Astrocyte (in vitro differentiated cells and primary cell): Measurements from ENCODE around the gene DAGLA. TPM values are rescaled to one million over a fixed set of nuclear protein-coding genes. Genes with fewer than 3 reads are reported as not detected.

Experiments used
- DNase-seq: peaks from one replicate; pipeline ENCODE4 v3.0.0-alpha.2; 2010; ENCODE audit warnings: low read depth
- FAIRE-seq: peaks from 2 replicates; lab custom pipeline; 2011; peaks lifted over from hg19 to GRCh38; lab: Jason Lieb, UNC
- H2AFZ ChIP-seq: 2 replicates; pipeline ENCODE4 v1.6.0; 2012; ENCODE audit warnings: low read depth, low read length, inconsistent platforms
- H3K27ac ChIP-seq: 2 replicates; pipeline ENCODE4 v1.5.1; 2011; ENCODE audit warnings: low read depth, low read length, inconsistent platforms
- H3K27me3 ChIP-seq: 2 replicates; pipeline ENCODE4 v1.6.0; 2011; ENCODE audit warnings: low read length, inconsistent platforms; ENCODE audit not compliant: insufficient read depth
- H3K36me3 ChIP-seq: 2 replicates; pipeline ENCODE4 v1.5.1; 2011; ENCODE audit warnings: low read length, inconsistent platforms; ENCODE audit not compliant: insufficient read depth
- H3K4me1 ChIP-seq: 2 replicates; pipeline ENCODE4 v1.5.1; 2011; ENCODE audit warnings: low read length, inconsistent platforms; ENCODE audit not compliant: insufficient read depth
- H3K4me2 ChIP-seq: 2 replicates; pipeline ENCODE4 v1.6.0; 2012; ENCODE audit warnings: low read length, inconsistent platforms
- H3K4me3 ChIP-seq: 2 replicates; pipeline ENCODE4 v1.5.1; 2011; ENCODE audit warnings: low read depth, mild to moderate bottlenecking, low read length, inconsistent platforms; ENCODE audit not compliant: insufficient read depth
- H3K79me2 ChIP-seq: 2 replicates; pipeline ENCODE4 v1.6.0; 2012; ENCODE audit warnings: mild to moderate bottlenecking, low read length, inconsistent platforms; ENCODE audit not compliant: insufficient read depth
- H3K9ac ChIP-seq: 2 replicates; pipeline ENCODE4 v1.6.0; 2012; ENCODE audit warnings: mild to moderate bottlenecking, low read length, inconsistent platforms
- H3K9me3 ChIP-seq: 2 replicates; pipeline ENCODE4 v1.5.1; 2012; ENCODE audit warnings: low read depth, mild to moderate bottlenecking, low read length, inconsistent platforms; ENCODE audit not compliant: insufficient read depth
- H4K20me1 ChIP-seq: 2 replicates; pipeline ENCODE4 v1.6.0; 2012; ENCODE audit warnings: low read length, inconsistent platforms; ENCODE audit not compliant: insufficient read depth
- H3K27ac Mint-ChIP-seq: one replicate; pipeline ENCODE4 v1.8.0; 2021; ENCODE audit warnings: mild to moderate bottlenecking, mixed read lengths; ENCODE audit not compliant: unreplicated experiment
- H3K27me3 Mint-ChIP-seq: one replicate; pipeline ENCODE4 v1.8.0; 2021; ENCODE audit warnings: low read depth, mixed read lengths; ENCODE audit not compliant: unreplicated experiment
- H3K36me3 Mint-ChIP-seq: one replicate; pipeline ENCODE4 v1.8.0; 2021; ENCODE audit warnings: low read depth, mixed read lengths; ENCODE audit not compliant: unreplicated experiment
- H3K4me1 Mint-ChIP-seq: one replicate; pipeline ENCODE4 v1.8.0; 2021; ENCODE audit warnings: low read depth, mixed read lengths; ENCODE audit not compliant: unreplicated experiment
- H3K4me3 Mint-ChIP-seq: one replicate; pipeline ENCODE4 v1.8.0; 2021; ENCODE audit warnings: mild to moderate bottlenecking, moderate library complexity, mixed read lengths; ENCODE audit not compliant: unreplicated experiment
- H3K9me3 Mint-ChIP-seq: one replicate; pipeline ENCODE4 v1.8.0; 2021; ENCODE audit warnings: mild to moderate bottlenecking, mixed read lengths; ENCODE audit not compliant: unreplicated experiment
- EZH2 ChIP-seq: IDR thresholded peaks from 2 replicates; pipeline ENCODE4 v1.6.1; 2012; ENCODE audit warnings: mild to moderate bottlenecking, low read length, inconsistent platforms; ENCODE audit not compliant: insufficient read depth
- total RNA-seq: library from RNA; stranded (reverse); gene quantifications from 2 replicates; pipeline ENCODE4 v1.2.1, GENCODE V29; 2021
- TF ChIP-seq, protein P1 (sequence below): IDR thresholded peaks from 2 replicates; pipeline ENCODE4 v1.5.1; 2011; ENCODE audit warnings: low read depth, mild to moderate bottlenecking, inconsistent platforms, low read length, moderate library complexity; ENCODE audit not compliant: insufficient read depth

The DAGLA gene
- total RNA-seq, 1 donor from 2014 or later = 5.5 TPM

DNA sequence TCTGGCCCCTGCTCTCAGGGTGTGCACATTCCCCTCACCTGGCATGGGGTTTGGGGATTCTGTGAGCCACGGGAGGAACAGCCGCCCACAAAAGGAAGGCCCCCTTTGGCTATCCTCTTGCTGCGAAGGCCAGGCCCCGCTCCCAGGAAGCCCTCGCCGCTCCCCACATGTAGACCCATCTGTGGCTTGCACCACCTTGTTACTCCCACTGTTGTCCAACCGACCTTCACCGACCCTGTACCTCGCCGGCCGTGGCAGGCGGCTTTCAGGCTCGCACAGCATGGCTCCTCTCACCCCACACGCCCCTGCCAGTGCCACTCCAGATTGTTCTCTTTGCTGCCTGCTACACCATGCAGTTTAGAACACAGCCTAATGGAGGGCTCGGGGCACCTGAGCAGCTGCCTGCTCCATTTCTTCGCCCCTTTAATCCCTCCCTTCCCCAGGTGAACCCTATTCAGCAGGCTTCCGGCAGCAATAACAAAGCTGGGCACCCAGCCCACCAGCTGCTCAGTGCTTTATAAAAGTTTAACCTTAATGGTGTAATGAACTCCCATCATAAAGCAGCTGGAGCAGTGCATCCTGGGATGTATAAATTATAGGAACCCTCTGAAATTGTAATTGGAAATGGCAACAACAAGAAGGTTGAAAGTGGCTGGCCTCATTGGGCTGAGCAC is 10.7 kb downstream of the DAGLA start:
- no peak overlapping the region for H3K27ac ChIP-seq
- peaks cover 3% of the 10 kb centered on the region for H3K79me2 ChIP-seq
- no peak overlapping the region for H3K4me3 Mint-ChIP-seq
- H3K9me3 Mint-ChIP-seq = peaks cover under 1% of the 10 kb centered on the region
- peaks cover 16% of the 10 kb centered on the region for H4K20me1 ChIP-seq
- no peak overlapping the region for H3K9ac ChIP-seq
- H3K4me1 ChIP-seq = peaks cover 27% of the 10 kb centered on the region
- H3K27me3 Mint-ChIP-seq = peaks cover 6% of the 10 kb centered on the region
- H3K4me2 ChIP-seq = no peak overlapping the region
- peaks cover 2% of the 10 kb centered on the region for H3K36me3 Mint-ChIP-seq
- H3K9me3 ChIP-seq = no peaks in the 10 kb centered on the region
- TF ChIP-seq, protein P1, sequence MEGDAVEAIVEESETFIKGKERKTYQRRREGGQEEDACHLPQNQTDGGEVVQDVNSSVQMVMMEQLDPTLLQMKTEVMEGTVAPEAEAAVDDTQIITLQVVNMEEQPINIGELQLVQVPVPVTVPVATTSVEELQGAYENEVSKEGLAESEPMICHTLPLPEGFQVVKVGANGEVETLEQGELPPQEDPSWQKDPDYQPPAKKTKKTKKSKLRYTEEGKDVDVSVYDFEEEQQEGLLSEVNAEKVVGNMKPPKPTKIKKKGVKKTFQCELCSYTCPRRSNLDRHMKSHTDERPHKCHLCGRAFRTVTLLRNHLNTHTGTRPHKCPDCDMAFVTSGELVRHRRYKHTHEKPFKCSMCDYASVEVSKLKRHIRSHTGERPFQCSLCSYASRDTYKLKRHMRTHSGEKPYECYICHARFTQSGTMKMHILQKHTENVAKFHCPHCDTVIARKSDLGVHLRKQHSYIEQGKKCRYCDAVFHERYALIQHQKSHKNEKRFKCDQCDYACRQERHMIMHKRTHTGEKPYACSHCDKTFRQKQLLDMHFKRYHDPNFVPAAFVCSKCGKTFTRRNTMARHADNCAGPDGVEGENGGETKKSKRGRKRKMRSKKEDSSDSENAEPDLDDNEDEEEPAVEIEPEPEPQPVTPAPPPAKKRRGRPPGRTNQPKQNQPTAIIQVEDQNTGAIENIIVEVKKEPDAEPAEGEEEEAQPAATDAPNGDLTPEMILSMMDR = no peak
- no peak for TF ChIP-seq EZH2
- no peaks in the 10 kb centered on the region for H3K27me3 ChIP-seq
- FAIRE-seq (no peak), DNase-seq (no peak)
- no peak overlapping the region for H3K4me3 ChIP-seq
- no peaks in the 10 kb centered on the region for H3K36me3 ChIP-seq
- no peak overlapping the region for H3K27ac Mint-ChIP-seq
- H2AFZ ChIP-seq = no peak overlapping the region
- peaks cover 10% of the 10 kb centered on the region for H3K4me1 Mint-ChIP-seq

DNA sequence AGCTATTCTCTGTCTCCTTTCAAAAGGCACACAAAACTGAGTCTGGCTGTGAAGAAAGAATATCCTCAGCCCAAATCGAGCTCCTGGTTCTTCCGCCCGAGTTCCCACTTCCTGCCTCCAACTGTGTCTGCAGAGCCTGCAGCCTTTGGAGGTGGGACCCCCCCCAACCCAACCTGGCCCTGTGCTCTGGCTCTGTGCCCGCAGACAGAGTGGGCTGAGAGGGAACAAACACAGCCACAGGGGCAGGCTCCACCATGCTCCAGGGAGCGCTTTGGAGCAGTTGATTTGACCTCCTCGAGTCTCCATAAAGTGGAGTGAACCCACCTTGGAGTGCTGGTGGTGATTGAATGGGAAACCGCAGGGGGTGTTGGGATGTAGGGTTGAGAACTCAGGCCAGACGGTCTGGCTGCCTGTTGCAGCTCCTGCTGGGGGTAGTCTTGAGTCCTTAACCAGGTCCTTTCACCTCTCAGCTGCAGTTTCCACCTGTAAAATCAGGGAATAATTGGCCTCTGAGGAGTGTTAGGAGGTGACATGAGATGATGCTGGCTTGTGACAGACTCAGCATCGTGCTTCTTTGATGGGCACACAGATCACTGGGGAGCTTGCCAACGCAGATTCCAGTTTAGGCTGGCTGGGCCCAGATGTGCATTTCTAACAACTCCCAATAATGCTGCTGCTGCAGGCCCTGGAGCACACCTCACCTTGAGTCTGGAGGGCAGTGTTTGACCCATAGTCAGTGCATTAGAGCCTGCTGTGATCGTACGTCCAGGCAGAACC is 11.4 kb downstream of the DAGLA start:
- Mint-ChIP-seq H3K4me3 (no peak overlapping the region), H3K27ac (no peak overlapping the region), H3K4me1 (peaks cover 11% of the 10 kb centered on the region), H3K36me3 (peaks cover 2% of the 10 kb centered on the region), H3K27me3 (peaks cover 6% of the 10 kb centered on the region), H3K9me3 (no peaks in the 10 kb centered on the region)
- Histone ChIP-seq H3K27me3 (no peaks in the 10 kb centered on the region), H3K4me2 (no peak overlapping the region), H3K79me2 (no peaks in the 10 kb centered on the region), H3K4me1 (peaks cover 34% of the 10 kb centered on the region), H3K9me3 (no peaks in the 10 kb centered on the region), H4K20me1 (peaks cover 16% of the 10 kb centered on the region), H3K9ac (no peak overlapping the region), H3K36me3 (no peaks in the 10 kb centered on the region), H3K27ac (no peak overlapping the region), H2AFZ (no peak overlapping the region), H3K4me3 (no peak overlapping the region)
- TF ChIP-seq, protein P1 = no peak
- no peak for TF ChIP-seq EZH2
- no peak for FAIRE-seq
- no peak for DNase-seq
